Panc1 (cell line): ENCODE measurements around the gene PLEKHG4B. TPM values are rescaled to one million over a fixed set of nuclear protein-coding genes. Genes with fewer than 3 reads are reported as not detected.
"Not testable (repeated sequence)": the region's sequence is repeated elsewhere in the genome, so short reads cannot be mapped to it uniquely, and the experiment has no call there.

Experiments used
- ATAC-seq: fragments of 200-7000 bp; cut with Tn5 transposase; 2 replicates; pipeline ENCODE4 v1.9.1; 2020; ENCODE audit warnings: mild to moderate bottlenecking, moderate library complexity
- BruUV-seq: library from RNA; stranded (reverse); fragments of 400-500 nt; replicated peaks from 2 replicates; lab custom pipeline; 2021; lab: Mats Ljungman, UMichigan
- CTCF ChIA-PET: fragments of 300-600 bp; sonication (Branson Sonifier 250); formaldehyde crosslinking; loops from one replicate; lab custom pipeline; 2022; ENCODE audit warnings: antibody characterized with exemption; lab: Charles Lee
- POLR2A ChIA-PET: fragments of 300-600 bp; sonication (Branson Sonifier 250); formaldehyde crosslinking; loops from one replicate; lab custom pipeline; 2022; ENCODE audit warnings: antibody characterized with exemption; lab: Charles Lee
- DNase-seq: peaks from one replicate; pipeline ENCODE4 v3.0.0-alpha.2; 2010; ENCODE audit warnings: low read depth, low spot score
- H3K27ac ChIP-seq: 2 replicates; pipeline ENCODE4 v1.5.1; 2011; ENCODE audit warnings: mild to moderate bottlenecking, low read length, inconsistent platforms
- H3K27me3 ChIP-seq: fragments of 200-500 bp; sonication (Bioruptor generic); 2 replicates; pipeline ENCODE4 v1.6.0; 2014; ENCODE audit warnings: low read length, inconsistent platforms; ENCODE audit not compliant: control insufficient read depth, insufficient read depth
- H3K36me3 ChIP-seq: fragments of 200-500 bp; sonication (Bioruptor generic); 2 replicates; pipeline ENCODE4 v1.5.1; 2014; ENCODE audit warnings: inconsistent platforms, mild to moderate bottlenecking, low read length, moderate library complexity; ENCODE audit not compliant: control insufficient read depth, insufficient read depth
- H3K4me1 ChIP-seq: 2 replicates; pipeline ENCODE4 v1.5.1; 2011; ENCODE audit warnings: inconsistent platforms, mild to moderate bottlenecking, low read length, moderate library complexity; ENCODE audit not compliant: control insufficient read depth, insufficient read depth
- H3K4me3 ChIP-seq, 2 experiments: 2 replicates each; pipeline ENCODE4 v1.5.1; 2011 to 2012; ENCODE audit warnings: low read depth in 2 of 2, low read length in 2 of 2, mild to moderate bottlenecking in 2 of 2, inconsistent platforms in 1 of 2, moderate library complexity in 1 of 2
- H3K9me3 ChIP-seq: fragments of 200-500 bp; sonication (Bioruptor generic); 2 replicates; pipeline ENCODE4 v1.5.1; 2014; ENCODE audit warnings: low read depth, mild to moderate bottlenecking, inconsistent platforms, low read length, moderate library complexity; ENCODE audit not compliant: control insufficient read depth, insufficient read depth
- CTCF ChIP-seq: fragments of 450-650 bp; IDR thresholded peaks from 2 replicates; pipeline ENCODE4 v1.5.1; 2017; ENCODE audit warnings: mild to moderate bottlenecking
- POLR2AphosphoS5 ChIP-seq: IDR thresholded peaks from 2 replicates; pipeline ENCODE4 v1.6.1; 2012; ENCODE audit warnings: mild to moderate bottlenecking, low read depth, low read length, moderate library complexity
- REST ChIP-seq, 2 experiments: IDR thresholded peaks; 2 replicates each; pipeline ENCODE4 v1.6.1; 2011 to 2012; ENCODE audit warnings: low read depth in 2 of 2, control low read depth in 1 of 2, low read length in 1 of 2, mild to moderate bottlenecking in 1 of 2, moderate library complexity in 1 of 2; ENCODE audit not compliant: insufficient read depth in 1 of 2
- SIN3A ChIP-seq: IDR thresholded peaks from 2 replicates; pipeline ENCODE4 v1.6.1; 2012; ENCODE audit warnings: low read depth, mild to moderate bottlenecking, low read length, moderate library complexity, borderline replicate concordance; ENCODE audit not compliant: insufficient read depth
- TCF7L2 ChIP-seq: IDR thresholded peaks from 2 replicates; pipeline ENCODE4 v1.6.1; 2011; ENCODE audit warnings: mild to moderate bottlenecking, low read depth, low read length, inconsistent platforms
- in situ Hi-C: cut with HindIII; loops from 2 replicates; pipeline ENCODE4 v1.10.0; 2016; ENCODE audit warnings: low sequenced_read_pairs, low pct_unique_long_range_greater_than_20kb
- intact Hi-C: fragments of 100-400 bp; cut with micrococcal nuclease; formaldehyde crosslinking; loops from one replicate; pipeline ENCODE4 v1.10.0; 2022; ENCODE audit not compliant: unreplicated experiment
- total RNA-seq: library from RNA; stranded (reverse); gene quantifications from one replicate; pipeline ENCODE4 v1.2.1, GENCODE V29; 2021; ENCODE audit not compliant: unreplicated experiment

PLEKHG4B gene
- total RNA-seq, 1 experiment from 2014 or later: 8.9 TPM

DNA sequence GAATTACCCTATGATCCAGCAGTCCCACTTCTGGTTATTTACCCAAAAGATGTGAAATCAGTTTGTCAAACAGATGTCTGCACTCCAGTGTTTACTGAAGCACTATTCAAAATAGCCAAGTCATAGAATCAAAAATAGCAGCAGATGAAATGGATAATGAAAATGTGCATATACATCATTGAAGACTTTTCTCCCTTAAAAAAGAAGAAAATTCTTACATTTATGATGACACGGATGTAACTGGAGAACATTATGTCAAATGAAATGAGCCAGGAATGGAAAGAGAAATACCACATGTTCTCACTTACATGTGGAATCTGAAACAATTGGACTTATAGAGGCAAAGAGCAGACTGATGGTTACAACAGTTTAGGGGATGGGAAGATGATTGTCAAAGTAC is 21.5 kb upstream of the PLEKHG4B start:
- intact Hi-C loops (no loop called here), in situ Hi-C loops (no loop called here)
- Histone ChIP-seq H3K4me3 (no peak overlapping the region), H3K4me1 (no peaks in the 10 kb centered on the region), H3K9me3 (no peaks in the 10 kb centered on the region), H3K27me3 (no peaks in the 10 kb centered on the region), H3K27ac (no peak overlapping the region), H3K36me3 (no peaks in the 10 kb centered on the region)
- ChIA-PET POLR2A (no interaction called here), CTCF (no interaction called here)
- no TSS peak for BruUV-seq
- TF ChIP-seq CTCF (no peak), POLR2AphosphoS5 (no peak), REST (IDR thresholded peaks at IDR 0.05; ENCODE audit: insufficient read depth in 1 of 2, low read depth in 2 of 2, low read length in 1 of 2) (no peak), TCF7L2 (no peak), SIN3A (no peak)
- no peak for DNase-seq
- no peak for ATAC-seq

GRCh38 chr5:72316-73180 is 19.4 kb upstream of the PLEKHG4B start:
- not testable (repeated sequence) for H3K9me3 ChIP-seq, H3K27me3 ChIP-seq

DNA sequence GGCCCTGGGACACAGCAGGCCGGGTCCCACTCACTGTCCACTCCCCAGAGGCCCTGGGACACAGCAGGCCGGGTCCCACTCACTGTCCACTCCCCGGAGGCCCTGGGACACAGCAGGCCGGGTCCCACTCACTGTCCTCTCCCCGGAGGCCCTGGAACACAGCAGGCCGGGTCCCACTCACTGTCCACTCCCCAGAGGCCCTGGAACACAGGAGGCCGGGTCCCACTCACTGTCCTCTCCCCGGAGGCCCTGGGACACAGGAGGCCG is 18.9 kb upstream of the PLEKHG4B start:
- POLR2A ChIA-PET: not testable (repeated sequence)

More at GRCh38 chr5:72316-73180, 19.4 kb upstream of the PLEKHG4B start:
- in situ Hi-C loops, H3K4me1 ChIP-seq, H3K4me3 ChIP-seq, ATAC-seq, DNase-seq, H3K36me3 ChIP-seq, H3K27ac ChIP-seq, BruUV-seq, POLR2A ChIA-PET, intact Hi-C loops, CTCF ChIA-PET: not testable (repeated sequence)

More for the DNA sequence above, 18.9 kb upstream of the PLEKHG4B start:
- H3K27me3 ChIP-seq, in situ Hi-C loops, H3K4me3 ChIP-seq, H3K27ac ChIP-seq, H3K9me3 ChIP-seq, DNase-seq, intact Hi-C loops, CTCF ChIA-PET, BruUV-seq, ATAC-seq, H3K36me3 ChIP-seq, H3K4me1 ChIP-seq: not testable (repeated sequence)
